ENCODE data around the gene DNAH2.

GRCh38 chr17:7780736-7781135 lies 63.2 kb downstream of the DNAH2 start:
- TF ChIP-seq EZH2phosphoT487 (IDR thresholded peaks at IDR 0.05; ENCODE audit: unreplicated experiment), result no peak
- no peak for TF ChIP-seq CTCF (conservative IDR thresholded peaks at IDR 0.05; ENCODE audit: low read depth in 2 of 2)

Measured in GM23338 (cell line).